GM21737 (cell line): ENCODE measurements around the gene NUAK2.

Experiments used
- ATAC-seq: cut with Tn5 transposase; IDR thresholded peaks from one replicate; pipeline ENCODE4 v1.9.1; 2021; ENCODE audit warnings: mild to moderate bottlenecking, moderate library complexity; ENCODE audit not compliant: unreplicated experiment

Gene NUAK2

DNA sequence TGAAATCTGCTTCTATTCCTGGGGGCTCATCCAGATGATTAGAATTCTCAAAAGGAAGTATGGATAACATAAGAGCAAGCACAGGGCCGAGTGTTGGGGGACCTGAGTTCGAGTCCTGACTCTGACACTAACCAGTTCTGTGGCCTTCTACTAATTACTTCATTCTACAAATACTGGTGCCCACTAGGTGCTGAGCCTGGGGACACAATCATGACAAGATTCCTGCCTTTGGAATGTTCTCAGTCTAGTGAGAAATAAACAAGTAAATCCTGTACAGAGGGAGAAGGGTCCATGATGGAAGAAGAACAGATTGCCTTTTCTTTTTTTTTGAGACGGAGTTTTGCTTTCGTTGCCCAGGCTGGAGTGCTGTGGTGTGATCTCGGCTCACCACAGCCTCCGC lies 2.2 kb upstream of the NUAK2 start:
- no peak for ATAC-seq

DNA sequence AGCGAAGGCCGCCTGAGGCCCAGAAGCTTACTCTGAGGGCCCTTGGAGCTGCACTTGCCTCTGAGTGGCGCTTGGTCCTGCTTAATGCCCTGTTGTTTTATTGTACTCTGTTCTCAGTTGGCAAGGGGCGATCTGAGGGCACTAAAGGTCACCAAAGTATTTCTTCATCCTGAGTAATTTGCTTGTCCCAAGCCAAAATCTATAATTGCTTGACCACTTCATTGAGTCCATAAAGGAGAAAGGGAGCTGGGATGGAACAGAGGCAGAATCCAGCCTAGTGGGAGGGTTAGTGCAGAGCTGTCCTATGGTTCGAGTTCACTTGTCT lies 376 bp upstream of the NUAK2 start:
- no peak for ATAC-seq

DNA sequence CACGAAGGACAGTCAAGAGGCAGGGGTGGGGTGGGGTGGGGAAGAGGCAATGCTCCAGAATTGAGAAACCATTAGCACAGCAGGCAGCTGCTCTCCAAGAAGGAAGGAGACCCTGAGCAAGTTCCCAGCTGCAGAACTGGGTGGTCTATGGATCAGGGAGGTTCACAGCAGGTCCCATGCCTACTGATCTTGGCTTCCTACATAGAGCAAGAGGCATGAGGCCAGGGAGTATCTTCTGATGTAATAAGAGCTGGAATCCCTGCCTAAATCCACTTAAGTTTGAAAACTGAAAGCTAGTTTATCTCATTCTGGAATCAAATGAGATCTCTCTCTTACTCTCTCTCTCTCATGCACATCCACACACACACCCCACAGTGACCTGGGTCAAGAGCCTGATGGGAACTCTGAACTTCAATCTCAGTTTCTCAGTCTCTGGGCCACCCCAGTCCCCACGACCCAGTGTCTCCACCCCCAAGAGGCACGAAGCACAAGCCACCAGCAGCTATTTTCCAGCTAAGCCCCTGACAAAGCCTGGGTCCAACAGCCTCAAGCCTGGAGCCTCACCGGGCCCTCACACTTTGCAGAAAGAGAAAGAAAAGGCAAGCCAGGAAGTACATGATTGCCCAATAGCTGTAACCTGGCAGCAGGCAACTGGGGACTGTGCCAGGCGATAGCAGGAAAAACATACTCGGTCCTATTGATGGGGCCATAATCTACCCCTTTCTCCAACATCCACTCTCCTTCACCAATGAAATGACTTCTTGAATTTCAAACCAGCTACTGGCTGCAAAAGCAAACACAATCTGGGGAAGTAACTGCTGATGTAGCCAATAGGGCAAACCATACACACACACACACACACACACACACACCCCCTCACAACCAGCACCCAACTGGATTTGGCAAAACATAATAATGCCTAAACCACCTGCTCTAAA lies 2.2 kb downstream of the NUAK2 start:
- no peak for ATAC-seq

DNA sequence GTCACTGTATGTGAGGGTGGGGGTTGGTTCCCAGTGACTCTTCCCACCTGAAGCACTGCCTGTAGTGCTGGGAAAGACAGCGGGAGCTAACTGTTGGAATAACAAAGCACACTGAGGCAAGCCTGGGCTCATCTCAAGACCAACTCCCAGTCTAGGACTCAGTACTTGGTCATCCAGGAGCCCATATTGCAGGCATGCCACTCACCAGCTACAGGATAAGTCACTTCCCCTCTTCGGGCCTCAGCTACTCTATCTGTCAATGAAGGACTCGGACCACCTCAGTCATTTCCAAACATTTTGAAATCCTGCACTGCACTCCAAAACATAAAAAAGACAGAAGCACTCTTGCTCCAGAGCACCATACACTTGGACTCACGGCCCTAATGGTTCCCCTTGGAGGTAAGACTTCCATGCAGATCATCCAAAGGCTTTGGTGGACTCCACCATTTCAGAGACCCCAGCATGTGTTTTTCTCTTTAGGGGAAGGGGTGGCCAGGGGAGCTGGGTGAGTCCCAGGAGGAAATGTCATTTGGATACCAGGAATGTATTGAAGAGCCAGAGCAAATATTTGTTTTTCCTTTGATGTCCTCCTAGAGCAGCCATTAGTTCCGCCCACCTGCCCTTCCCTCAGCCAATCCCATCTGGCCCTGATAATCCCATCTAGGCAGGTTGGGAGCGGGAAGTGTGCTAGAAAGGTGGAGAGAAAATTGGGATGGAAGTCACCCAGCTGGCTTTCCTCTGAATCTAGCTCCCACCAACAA lies 3.1 kb downstream of the NUAK2 start:
- ATAC-seq, result no peak

DNA sequence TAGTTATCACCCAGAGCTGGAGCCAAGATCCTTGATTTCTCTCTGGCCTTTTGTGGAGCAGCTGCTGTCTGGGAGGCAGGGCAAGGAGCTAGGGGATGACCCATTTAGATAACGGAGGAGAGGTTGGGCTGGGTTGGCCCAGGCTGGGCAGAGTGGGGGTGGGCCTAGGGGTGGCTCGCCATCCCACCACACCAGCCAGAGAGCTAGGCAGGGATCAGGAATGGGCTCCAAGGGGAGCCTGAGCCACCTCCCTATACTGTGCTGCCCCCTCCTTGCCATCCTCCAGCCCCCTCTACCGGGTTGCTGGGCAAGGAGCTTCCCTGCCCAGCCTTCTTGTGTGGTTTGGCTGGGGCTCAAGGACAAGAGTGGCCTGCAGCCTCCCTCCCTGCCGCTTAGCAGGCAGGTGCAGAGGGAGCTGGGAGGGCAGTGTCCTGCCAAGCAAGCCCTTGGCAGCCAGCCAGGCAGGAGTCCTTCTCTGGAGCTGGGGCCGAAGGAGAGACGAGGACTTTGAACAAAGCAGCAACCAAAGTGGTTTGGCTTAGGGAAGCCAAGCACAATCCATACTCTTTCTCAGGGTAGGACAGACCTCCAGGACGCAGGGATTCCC lies 4.1 kb downstream of the NUAK2 start:
- no peak for ATAC-seq

DNA sequence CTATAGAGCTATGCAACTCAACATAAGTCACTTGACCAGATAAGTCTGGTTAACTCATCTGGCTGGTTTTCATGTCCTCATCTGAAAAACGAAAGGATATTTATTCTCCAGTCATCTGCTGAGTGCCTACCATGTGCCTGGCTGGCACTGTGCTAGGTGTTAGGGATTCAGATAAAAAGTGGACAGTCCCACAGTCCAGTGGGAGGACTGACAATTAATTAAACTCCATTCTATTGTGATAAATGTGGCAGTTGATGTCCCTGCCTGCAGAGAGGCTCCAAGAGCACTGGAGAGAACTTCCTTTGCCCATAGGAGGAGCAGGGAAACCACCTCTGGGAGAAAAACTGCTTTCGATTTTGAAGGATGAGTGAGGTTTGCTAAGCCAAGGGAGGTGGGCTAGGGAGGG lies 5.4 kb downstream of the NUAK2 start:
- no peak for ATAC-seq

DNA sequence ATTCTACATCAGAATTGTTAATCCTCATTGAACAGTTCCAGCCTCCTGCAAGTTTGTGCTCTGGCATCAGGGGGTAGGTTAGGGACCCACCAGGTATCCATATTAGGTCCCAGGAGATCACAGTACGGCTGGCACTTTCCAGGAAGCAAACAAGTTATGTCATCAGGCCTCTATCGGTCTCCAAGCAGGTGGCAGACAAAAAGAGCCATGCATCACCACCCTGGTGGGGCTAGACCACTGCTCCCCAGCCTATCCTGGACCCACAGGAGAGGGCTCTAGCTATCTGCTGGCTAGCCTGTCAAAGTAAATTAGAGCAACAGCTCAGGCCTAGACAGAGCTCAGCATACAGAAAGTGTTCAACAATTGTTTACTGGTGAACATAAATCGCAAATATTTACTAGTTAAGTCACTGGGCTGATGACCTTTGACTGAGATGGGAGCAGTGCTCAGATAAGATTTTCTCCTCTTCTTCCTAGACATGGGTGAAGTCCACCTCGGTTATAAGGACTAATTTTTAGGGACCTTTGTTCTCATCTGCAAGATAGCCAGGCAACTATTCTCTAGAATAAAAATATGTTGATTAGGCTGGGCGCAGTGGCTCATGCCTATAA lies 6.4 kb downstream of the NUAK2 start:
- ATAC-seq, result no peak

DNA sequence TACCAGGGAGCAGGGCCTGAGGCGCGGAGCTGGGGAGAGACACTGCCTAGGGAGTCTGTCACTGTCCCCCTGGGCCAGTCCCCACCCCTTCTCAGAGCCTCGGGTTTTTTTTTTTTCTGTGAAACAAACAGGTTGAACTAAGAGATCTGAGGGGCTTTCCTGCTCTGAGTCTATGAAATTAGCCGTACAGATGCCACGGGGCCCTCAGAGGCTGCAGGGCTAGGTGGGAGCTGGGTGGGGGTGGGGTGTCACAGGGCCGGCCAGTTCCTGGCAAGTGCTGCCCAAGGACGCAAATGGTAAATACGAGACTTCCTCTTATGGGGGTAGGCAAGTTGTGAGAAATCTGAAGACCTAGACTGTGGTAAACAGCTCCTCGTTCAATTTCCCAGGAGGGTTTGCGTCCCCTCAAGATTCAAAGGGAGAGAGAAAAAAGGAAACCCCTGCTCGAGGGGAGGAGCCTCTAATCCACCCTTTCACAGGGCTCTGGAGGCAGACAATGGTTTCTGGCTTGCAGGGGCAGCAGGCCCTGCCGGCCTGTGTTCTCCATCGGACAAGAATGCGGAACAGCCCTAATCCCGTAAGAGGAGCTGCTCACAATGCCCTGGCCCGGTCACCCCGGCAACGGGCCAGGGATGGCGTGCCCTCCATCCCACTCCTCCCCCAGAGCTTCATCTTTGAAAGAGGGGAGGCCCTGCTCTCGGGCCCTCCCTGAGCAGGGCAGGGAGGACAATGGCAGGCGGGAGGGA lies 7.8 kb downstream of the NUAK2 start:
- ATAC-seq, result no peak

DNA sequence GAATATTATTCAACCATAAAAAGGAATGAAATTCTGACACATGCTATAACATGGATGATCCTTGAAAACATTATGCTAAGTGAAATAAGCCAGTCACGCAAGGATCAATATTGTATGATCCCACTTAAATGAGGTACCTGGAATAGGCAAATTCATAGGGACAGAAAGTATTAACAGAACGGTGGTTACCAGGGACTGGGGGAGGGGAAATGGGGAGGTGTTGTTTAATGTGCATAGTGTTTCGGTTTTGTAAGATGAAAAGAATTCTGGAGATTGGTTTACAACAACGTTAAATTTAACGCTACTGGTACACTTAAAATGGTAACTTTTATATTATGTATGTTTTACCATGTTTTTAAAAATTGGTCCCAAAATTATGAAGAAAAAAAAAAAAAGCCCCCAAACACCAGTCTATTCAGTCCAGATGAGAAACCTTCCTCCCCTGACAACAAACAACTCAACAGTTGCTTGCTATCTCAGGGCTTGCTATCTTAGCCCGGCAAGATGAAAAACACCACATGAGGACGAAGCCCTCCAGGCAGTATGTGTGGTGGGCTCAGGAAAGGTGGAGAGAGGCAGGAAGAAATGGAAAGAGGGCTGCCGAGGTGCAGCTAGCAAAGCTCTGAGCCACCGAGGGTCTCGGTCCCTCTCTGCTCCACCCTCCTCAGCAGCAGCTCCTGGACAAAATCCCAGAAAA lies 8.5 kb downstream of the NUAK2 start:
- no peak for ATAC-seq

DNA sequence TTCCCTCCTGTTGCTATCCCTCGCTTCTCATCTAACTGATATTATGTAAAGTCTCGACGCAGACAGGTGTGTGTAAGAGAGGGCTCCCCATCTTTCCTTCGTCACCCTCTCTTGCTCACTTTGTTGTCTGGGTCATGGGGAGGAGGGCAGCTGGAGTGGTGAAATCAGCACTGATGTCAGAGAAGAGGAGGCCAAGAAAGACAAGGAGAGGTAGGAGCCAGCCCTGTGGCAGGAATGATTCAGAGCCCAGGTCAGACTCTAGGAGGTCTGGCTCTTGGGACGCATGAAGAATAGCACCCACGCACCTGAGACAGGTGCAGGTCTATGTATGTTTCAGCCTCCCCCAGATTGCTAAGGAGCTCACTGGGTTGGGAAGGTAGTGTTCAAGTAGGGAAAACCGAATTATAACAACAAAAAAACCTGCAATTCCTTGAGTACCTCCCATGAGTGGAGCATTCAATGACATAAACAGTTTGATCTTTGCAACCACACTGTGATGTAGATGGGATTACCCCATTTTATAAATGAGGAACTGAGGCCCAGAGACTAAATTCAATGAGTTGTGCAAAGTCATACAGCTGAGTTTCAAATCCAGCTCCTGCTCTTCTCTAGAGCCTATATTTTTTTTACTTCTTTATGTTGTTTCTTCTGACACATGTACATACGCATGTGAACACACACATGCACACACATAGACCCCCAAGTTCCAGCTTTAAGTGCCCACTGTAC lies 10.4 kb downstream of the NUAK2 start:
- ATAC-seq, result no peak

DNA sequence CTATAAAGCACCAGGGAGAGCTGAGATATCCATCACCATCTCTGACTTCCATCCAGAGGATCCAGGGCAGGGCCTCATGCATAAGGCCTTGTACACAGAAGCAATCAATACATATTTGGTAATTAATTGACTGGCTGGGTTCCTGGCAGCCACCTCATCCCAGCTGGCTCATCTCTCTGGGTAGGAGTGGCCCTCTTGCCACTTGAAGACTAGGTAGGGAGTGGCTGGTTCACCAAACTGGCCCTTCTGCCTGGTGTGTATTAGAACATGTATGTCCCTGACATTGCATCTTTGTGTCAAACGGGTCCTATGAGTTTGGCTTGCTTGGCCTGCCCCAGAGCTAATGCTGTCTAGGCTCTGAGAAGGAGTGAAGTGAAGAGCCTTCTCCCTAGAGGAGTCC lies 11.8 kb downstream of the NUAK2 start:
- no peak for ATAC-seq

DNA sequence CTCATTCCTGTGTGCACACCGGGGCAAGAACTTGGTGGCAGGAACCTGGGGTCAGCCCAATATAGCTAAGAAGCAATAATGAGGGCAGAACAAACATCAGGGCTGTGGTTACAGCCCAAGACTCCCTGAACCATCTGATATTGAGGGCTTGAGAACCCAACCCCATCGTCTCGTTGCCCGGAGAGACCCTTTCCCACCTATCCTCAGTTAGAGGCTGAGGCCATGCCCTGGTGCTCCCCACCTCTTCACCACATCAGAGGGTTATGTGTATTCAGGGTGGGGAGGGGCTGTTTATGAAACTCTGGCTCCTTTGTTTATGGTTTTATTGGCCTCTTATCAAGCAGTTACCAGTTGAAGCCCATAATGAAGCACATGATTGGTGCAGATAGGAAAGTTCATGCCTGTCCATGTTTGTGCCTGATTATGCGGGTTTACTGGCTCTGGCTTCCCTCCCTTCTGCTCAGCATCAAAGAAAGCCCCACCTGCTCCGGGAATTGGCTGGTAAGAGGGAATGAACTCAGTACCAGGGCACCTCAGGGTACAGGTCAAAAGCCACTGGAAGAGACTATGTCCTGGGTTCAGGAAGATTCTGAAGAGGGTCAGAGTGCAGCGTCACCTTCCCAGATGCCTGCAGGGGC lies 14.5 kb downstream of the NUAK2 start:
- no peak for ATAC-seq

DNA sequence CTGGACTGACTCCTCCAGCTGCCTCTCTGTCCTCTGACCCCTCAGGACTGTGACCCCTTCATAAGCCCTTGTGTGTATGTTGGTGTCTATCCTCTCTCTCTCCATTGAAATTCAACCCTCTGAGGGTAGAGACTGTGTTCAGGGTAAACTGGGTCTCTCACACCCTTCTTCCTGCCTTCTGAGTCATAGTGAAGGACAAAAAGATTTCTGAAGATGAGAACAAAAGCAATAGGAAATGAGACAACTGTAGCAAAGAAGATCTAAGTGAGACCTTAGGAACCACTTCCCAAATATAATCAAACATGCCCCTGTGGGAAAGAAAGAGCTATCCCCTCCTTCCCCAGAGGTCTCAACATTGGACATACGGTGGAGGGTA lies 16.9 kb downstream of the NUAK2 start:
- no peak for ATAC-seq

DNA sequence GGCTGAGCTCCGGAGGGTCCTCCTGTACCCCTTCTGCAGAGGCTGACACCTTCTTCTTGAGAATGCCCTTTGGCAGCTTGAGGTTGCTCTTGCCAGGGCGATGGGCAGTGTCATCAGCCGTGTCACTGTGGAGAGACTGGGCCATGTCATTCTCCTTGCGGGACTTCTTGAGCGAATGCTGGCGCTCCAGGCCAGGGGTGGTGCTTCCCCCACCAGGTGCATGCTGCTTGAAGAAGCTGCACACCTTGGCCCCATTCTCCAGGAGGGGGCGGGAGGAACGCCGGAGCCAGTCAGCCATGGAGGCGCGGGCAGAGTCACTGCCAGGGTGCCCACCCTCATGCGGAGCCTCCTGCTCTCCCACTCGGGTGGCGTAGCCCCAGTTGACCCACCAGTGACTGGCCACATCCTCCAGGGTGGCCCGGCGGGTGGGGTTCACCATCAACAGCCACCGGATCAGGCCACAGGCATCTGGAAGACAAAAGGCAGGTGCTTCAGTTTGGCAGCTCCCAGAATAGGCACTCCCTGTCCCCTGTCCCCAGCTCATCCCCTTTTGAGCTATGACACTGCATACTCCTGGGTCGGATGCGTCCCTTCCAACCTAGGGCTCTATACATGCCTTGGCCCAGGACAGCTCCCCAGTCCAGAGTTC lies 17.4 kb downstream of the NUAK2 start:
- no peak for ATAC-seq

DNA sequence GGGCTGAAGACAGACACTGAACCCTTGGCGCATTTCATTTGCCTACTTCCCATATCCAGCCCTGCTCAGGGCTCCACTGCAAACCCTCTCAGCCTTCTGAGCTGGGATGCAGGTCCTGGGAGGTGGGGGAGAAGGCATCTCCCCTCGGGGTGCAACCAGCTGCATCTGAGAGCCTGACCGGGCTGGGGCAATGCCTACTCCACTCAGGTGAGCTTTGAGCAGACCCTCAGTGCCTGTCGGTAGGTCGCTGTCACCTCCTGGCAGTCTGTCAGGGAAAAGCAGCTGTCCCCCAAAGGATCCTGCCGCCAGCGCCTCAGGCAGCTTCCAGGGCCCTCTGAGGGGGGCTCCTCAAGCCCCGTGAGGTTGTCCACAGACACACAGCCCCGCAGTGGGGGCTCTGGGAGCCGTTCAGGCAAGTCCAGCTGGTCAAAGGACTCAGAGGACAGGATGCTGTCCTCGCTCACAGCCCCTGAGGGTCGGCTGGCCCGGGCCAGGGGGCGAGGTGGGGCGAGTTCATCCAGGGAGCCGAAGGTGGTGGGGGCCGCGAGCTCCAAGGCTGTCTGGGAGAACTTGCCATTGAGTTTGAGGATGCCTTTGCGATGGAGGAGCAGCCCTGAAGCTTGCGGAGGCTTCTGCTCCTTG lies 18.2 kb downstream of the NUAK2 start:
- no peak for ATAC-seq

DNA sequence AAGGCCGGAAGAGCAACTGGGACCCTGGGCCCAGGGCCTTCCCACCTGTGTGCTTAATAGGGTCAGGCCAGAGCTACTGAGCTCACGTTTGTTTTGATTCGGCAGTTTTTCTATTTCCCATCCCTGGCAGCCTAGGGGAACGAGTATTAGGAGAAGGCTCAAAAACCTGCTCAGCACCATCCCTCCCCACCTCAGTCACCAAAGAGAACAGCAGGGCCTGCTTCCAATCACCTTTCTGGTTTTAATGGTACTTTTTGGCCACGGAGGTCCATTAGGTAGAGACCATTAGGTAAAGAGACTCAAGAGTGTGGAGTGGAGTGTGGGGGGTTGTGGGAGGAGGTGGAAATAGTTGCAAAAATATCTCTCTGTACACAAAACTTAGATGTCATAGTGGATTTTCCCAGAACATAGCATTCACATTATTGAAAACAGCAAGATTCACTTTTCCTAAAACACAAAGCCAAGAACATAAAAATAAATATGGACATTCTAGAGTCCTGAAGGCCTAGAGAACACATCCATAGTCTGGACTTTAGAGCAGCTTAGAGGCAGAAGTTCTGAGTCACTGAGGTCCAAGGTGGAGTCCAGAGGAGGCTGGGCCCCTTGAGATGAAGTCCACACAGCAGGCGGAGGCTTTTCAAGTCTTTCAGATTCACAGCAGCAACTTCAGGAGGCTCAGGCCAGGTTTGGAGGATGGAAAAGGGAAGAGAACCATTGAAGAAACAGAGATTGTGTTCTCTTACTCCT lies 19.5 kb downstream of the NUAK2 start:
- ATAC-seq, result no peak

DNA sequence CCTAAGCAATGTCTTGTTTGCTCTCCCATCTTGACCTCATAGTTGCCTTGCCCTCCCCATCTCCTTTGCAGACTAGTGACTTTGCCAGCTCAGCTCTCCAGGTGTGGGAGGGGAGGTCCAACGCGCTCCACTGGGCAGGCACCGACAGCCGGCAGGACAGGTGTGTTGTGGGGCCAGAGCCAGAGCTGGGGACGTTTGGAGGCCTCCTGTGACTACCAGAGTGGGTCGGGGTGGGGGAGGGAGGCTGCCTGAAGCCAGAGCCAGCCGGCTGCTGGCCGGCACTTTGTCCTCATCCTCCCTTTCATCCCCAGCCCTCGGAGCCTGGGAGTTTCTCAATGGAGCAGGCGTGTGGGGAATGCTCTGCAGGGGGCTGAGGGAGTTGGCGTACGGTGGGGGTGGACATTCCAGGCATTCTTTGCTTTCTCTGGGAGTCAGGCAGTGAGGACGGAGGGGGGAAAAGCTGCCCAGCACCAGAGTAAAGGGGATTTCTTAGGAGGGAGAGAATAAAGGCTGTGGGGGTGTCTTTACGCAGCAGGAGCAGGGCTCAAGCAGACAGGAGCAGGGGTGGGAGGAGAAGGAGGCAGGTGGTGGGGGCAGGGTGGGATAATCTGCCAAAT lies 20.2 kb downstream of the NUAK2 start:
- ATAC-seq, result no peak
